ENCODE measurements around the gene BCLAF1. TPM values are rescaled to one million over a fixed set of nuclear protein-coding genes. Genes with fewer than 3 reads are reported as not detected.
"Not testable (repeated sequence)": the region's sequence is repeated elsewhere in the genome, so short reads cannot be mapped to it uniquely, and the experiment has no call there.

BCLAF1 gene
- total RNA-seq, 1 donor from 2014 or later: 67.3 TPM

DNA sequence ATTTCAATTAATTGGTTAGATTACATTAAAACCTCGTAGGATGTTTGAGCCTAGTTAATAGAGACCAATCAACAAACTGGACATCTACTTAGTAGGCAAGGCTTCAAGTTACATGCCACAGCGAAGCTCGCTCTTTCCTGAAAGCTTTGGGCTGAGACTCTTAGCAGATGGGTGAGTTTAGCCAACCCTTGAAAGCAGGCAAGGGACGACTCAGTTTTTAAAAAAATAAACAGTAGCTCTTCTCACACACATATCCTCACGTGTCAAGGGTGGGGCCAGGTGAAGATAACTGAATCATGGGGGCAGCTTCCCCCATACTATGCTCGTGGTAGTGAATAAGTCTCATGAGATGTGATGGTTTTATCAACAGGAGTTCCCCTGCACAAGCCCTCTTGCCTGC lies 40.3 kb downstream of the BCLAF1 start:
- peak in 1 of 2 donors; percentile 9 for DNase-seq (ENCODE audit: low read depth in 2 of 2)

GRCh38 chr6:136244061-136244616 lies 45.5 kb downstream of the BCLAF1 start:
- peak in 1 of 2 donors; percentile 4 for DNase-seq (ENCODE audit: low read depth in 2 of 2)

DNA sequence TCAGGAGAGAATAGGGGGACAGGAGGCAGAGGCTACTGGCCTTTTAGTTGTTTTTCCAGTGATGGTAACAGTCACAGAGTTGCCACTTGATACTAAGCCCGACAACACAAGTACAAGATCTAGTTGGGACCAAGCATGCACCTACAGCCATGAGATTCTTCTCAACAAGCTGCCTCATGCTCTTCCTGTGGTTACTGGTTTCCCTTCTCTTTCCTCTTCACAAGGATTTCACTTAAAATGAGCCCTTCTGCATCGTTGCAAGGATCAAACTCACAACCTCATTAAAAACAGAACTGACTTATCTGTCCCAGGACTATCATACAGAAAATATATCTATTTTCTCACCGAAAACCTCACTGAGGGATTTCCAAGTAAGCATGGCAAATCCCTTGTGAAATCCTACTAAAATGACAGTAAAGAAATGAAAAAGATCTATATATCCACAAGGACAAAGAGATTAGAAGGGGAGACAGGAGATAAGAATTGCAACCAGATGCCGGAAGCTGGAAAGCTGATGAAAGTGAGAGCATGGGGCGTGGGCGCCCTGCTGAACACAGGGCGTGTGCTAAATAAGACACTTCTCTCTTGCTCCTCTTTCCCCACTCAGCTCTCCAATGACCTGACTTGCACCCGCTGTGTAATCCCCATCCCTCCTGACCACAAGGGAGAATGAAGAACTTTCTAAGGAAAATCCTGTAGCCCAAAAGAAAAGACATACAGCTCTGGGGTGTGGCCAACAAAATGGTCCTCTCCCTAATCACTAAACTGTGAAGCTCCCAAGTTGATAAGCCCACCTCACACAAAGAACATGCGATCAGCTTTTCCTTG lies 53.0 kb downstream of the BCLAF1 start:
- DNase-seq (ENCODE audit: low read depth in 2 of 2): no peak

DNA sequence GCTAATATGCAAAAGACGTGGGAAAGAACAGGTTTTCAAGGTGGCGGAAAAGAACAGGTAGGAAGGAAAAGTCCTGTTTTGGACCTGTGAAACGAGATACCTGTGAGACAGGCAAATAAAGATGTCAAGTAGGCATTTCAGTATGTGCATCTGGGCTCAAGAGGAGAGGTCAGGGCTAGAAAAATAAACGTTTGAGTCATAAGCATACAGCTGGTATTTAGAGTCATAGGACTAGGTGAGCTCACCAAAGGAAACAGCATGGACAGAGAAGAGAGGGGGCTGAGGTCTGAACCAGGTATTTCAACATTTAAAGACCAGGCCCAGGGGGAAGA lies 54.4 kb downstream of the BCLAF1 start:
- DNase-seq (ENCODE audit: low read depth in 2 of 2): peak in 1 of 2 donors; percentile 27

DNA sequence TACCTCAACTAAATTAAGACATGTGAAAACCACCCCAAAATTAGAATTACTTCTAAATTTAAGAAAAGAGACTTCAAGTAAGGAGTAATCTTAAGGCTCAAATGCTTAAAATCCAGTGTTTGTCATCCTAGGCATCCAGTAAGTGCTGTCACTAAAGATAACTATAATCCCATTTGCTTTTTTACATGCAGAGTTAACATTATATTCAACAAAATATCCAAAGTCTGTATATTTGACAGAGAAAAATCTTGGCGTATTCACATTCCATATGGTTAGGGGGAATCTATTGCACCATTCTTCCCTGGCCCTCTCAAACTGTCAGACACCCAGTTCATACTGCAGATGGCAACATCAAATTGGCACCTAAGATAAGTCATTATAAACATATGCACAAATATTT lies 56.9 kb downstream of the BCLAF1 start:
- DNase-seq (ENCODE audit: low read depth in 2 of 2): no peak

- no peak for DNase-seq (ENCODE audit: low read depth in 2 of 2)
Measured at GRCh38 chr6:136230219-136230853, 59.3 kb downstream of the BCLAF1 start.

DNA sequence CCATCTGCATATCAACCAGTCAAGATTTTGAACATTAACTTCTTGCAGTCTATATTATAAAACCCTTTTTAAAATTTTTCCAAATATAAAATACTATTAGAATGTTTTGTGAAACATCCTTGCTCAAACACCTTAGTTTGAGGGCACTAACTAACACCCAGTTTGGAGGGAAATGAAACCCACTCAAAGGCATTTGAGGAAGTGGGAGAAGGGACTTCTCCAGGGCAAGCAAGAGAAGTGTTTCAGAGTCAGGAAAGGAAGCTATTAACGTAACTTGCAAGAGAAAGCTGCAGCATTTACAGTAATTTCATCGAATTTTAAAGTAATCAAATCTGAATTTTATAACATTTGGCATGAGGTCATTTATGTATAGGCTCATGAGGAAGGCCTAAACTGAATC lies 60.8 kb downstream of the BCLAF1 start:
- no peak for DNase-seq (ENCODE audit: low read depth in 2 of 2)

- DNase-seq (ENCODE audit: low read depth in 2 of 2): peak in 1 of 2 donors; percentile 31
Measured at GRCh38 chr6:136226674-136227377, 62.8 kb downstream of the BCLAF1 start.

GRCh38 chr6:136226027-136226673 lies 63.5 kb downstream of the BCLAF1 start:
- peak; percentile 60 to 75 for DNase-seq (ENCODE audit: low read depth in 2 of 2)

DNA sequence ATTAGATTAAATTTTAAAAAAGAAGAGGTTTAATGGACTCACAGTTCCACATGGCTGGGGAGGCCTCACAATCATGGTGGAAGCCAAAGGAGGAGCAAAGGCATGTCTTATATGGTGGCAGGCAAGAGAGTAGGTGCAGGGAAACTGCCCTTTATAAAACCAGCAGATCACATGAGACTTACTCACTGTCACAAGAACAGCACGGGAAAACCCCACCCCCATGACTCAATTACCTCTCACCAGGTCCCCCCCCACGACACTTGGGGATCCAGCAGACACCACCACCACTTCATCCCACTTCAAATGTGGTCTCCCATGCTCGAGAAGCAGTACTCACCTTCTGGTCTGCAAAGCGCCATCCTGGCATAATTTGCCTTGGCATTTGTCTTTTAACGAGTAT lies 64.2 kb downstream of the BCLAF1 start:
- DNase-seq (ENCODE audit: low read depth in 2 of 2): peak in 1 of 2 donors; percentile 14

DNA sequence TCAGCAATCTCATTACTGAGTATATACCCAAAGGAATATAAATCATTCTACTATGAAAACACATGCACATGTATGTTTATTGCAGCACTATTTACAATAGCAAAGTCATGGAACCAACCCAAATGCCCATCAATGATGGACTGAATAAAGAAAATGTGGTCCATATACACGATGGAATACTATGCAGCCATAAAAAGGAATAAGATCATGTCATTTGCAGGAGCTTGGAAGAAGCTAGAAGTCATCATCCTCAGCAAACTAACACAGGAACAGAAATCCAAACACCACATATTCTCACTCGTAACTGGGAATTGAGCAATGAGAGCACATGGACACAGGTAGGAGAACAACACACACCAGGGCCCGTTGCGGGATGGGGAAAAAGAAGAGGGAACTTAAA lies 64.7 kb downstream of the BCLAF1 start:
- not testable (repeated sequence) for DNase-seq (ENCODE audit: low read depth in 2 of 2)

DNA sequence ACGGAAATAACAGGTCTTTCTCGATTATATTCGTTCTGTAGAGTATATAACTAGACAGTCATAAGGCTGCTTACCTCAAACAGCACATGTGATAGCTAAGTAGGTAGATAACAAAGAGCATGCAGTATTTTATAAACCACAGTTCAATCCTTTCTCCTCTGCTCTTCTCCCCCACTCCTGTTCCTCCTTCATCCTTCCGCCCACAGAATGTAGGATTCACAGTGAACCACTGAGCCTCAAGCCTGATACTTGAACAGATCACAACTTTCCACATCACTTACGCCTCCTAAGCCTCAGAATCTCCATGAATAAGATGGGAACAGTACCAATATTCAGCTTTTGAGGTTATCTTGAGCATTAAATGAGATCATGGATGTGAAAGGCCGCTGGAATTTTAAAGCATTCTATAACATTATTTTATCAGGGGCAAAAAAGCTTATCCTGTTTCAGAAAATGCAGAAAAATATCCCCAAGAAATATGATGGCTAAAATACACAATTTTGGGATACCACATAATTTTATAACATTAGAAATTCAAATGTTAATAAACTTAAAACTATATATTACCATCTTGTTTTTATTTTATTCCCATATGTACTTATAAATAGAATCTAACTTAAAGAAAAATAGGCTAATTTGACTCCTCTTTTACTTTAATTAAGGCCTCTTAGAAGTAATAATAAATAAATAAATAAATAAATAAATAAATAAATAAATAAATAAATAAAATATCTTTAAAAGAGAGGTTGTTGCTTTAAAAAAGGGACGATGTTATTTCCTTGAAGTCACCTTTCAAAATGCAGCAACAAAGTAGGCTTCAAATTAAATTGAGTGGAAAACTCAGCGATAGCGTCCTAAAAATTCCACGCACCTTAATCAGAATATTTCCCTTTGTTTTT lies 72.9 kb downstream of the BCLAF1 start:
- DNase-seq (ENCODE audit: low read depth in 2 of 2): no peak

- no peak for DNase-seq (ENCODE audit: low read depth in 2 of 2)
Measured at GRCh38 chr6:136213853-136214252, 75.8 kb downstream of the BCLAF1 start.

DNA sequence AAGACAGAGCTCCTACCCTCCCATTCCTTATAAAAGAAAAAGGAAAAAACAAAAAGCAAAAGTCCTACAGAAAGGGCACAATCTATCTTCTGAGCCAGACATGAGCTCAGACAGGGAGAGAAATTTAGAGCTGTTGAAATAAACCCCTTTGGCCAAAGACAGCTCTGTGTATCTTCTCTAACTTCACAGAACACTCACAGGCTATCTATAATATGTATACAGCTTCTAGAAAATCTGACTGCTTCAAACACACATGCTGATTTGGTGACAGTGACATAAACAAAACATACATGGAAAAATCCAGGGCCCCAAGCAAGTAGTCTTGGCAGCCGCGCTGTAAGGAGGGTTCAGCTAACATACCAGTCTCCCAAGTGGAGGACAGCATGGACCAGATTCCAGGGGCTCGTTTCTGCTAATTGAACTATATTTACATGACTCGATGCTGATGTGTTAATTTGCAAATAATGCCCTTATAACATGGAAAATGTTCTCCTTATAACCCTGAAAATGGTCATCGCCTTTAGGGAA lies 76.6 kb downstream of the BCLAF1 start:
- DNase-seq (ENCODE audit: low read depth in 2 of 2): no peak

DNA sequence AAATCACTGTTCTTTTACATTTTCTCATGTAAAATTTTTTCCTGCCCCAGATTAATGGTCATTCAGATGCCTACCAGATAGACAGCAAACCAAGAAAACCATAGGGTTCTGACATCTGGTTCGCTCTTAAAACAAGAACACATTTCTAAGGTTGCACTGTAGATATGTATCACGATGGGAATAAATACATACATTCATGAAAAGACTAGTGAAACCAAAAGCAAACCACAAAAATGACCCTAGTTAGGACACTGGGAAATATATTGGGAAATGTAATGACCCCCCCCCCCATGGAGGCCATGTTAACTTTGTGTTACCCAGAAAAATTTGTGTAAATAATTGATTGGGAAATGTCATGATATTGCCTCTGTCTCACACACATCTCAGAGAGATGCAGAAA lies 77.0 kb downstream of the BCLAF1 start:
- DNase-seq (ENCODE audit: low read depth in 2 of 2): no peak

GRCh38 chr6:136210398-136211165 lies 79.1 kb downstream of the BCLAF1 start:
- DNase-seq (ENCODE audit: low read depth in 2 of 2): peak in 1 of 2 donors; percentile 7

GRCh38 chr6:136209496-136209895 lies 80.2 kb downstream of the BCLAF1 start:
- DNase-seq (ENCODE audit: low read depth in 2 of 2): no peak

- DNase-seq (ENCODE audit: low read depth in 2 of 2): no peak
Measured at GRCh38 chr6:136208783-136209182, 80.9 kb downstream of the BCLAF1 start.

Measured in lung microvascular endothelial cell (primary cell).